HG02610 (cell line): ENCODE results near the gene ATP13A2.
A peak's percentile ranks its signal among the peaks of the same experiment; 100 is the strongest.
"Not testable (repeated sequence)": the region's sequence is repeated elsewhere in the genome, so short reads cannot be mapped to it uniquely, and the experiment has no call there.

Experiments used
- ATAC-seq: cut with Tn5 transposase; IDR thresholded peaks from one replicate; pipeline ENCODE4 v1.9.1; 2021; ENCODE audit warnings: mild to moderate bottlenecking, moderate library complexity; ENCODE audit not compliant: unreplicated experiment

The ATP13A2 gene

GRCh38 chr1:16965486-16966067 is 46.2 kb downstream of the ATP13A2 start:
- no peak for ATAC-seq

GRCh38 chr1:16964169-16964568 is 47.6 kb downstream of the ATP13A2 start:
- not testable (repeated sequence) for ATAC-seq

GRCh38 chr1:16961297-16962133 is 50.2 kb downstream of the ATP13A2 start:
- no peak for ATAC-seq

GRCh38 chr1:16960560-16961296 is 51.0 kb downstream of the ATP13A2 start:
- ATAC-seq = peak; percentile 53

DNA sequence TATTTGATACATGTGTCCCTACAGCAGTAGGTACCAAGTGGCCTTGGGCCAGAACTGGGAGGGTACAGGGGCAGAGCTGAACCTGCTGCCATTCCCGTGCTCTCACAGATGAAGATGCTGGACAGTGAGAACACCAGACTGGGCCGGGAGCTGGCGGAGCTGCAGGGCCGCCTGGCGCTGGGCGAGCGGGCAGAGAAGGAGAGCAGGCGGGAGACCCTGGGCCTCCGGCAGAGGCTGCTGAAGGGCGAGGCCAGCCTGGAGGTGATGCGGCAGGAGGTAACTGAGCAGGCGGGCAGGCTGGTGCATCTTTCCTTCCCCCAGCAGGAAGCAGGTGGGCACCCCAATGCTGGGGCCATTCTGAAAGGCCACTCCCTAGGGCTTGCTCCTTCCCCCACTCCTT is 53.3 kb downstream of the ATP13A2 start:
- no peak for ATAC-seq

DNA sequence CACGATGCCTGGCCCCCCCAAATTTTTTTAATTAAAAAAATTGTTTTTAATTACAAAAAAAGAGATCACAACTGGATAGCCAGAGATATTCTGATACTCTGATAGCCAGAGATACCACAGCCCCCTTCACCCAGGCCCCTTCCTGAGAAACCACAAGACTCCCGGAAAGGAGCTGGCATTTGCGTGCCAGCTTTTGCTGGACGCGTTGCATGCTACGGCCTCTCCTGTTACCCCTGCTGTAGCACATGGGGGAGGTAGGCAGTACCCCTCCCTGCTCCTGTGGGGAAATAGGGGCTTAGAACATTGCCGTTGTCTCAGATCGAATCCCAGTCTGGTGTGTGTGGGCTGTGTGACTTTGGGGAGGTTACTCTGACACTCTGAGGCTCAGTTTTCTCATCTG is 54.0 kb downstream of the ATP13A2 start:
- no peak for ATAC-seq

DNA sequence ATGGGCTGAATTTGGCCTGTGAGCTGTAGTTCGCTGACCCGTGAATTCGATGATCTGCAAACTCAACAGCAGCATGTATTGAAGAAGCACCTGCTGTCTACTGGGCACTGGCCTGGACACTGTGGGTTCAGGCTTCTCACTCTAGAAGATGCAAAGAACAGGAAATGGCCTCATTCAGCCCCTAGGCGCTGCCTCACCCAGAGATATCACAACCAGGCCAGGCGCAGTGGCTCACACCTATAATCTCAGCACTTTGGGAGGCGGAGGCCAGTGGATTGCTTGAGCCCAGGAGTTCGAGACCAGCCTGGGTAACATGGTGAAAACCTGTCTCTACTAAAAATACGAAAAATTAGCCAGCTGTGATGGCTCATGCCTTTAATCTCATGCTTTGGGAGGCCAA is 55.0 kb downstream of the ATP13A2 start:
- ATAC-seq = no peak

- ATAC-seq = no peak
Measured at GRCh38 chr1:16955186-16955585, 56.5 kb downstream of the ATP13A2 start.

- ATAC-seq = no peak
Measured at GRCh38 chr1:16954579-16954978, 57.1 kb downstream of the ATP13A2 start.

GRCh38 chr1:16952376-16952775 is 59.4 kb downstream of the ATP13A2 start:
- not testable (repeated sequence) for ATAC-seq

GRCh38 chr1:16949026-16949425 is 62.7 kb downstream of the ATP13A2 start:
- not testable (repeated sequence) for ATAC-seq

- ATAC-seq = not testable (repeated sequence)
Measured at GRCh38 chr1:16948282-16948891, 63.3 kb downstream of the ATP13A2 start.

GRCh38 chr1:16946646-16947045 is 65.1 kb downstream of the ATP13A2 start:
- no peak for ATAC-seq

DNA sequence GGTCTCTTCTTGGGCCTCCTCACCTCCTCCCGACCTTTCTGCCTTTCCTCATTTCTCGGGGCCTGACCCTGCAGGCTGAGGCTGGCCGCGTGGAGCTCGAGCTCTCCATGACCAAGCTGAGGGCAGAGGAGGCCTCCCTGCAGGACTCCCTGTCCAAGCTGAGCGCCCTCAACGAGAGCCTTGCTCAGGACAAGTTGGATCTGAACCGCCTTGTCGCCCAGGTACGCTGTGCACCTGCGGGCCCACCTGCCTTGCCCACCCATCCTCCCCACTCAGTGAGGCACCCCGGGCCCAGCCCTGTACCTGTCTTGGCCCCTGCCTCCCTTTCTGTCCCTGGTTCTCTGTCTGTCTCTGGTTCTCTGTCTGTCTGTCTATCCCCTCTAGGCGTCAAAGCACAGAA is 65.5 kb downstream of the ATP13A2 start:
- ATAC-seq = not testable (repeated sequence)

DNA sequence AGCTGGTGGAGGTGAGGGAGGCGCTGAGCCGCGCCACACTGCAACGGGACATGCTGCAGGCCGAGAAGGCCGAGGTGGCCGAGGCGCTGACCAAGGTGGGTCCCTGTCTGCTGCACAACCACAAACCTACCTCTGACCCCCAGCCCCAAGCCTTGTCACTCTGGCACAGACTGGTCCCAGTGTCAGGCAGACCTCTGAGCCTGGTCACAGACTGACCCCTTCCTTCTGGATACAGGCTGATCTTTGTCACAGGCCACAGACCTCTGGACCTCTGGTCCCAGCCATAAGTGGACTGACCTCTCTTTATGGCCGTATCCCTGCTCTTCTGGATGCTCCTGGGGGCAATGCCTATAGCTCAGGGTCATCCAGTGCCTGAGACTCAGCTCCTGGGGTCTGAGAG is 66.2 kb downstream of the ATP13A2 start:
- ATAC-seq = not testable (repeated sequence)

- ATAC-seq = no peak
Measured at GRCh38 chr1:16944038-16944437, 67.7 kb downstream of the ATP13A2 start.

DNA sequence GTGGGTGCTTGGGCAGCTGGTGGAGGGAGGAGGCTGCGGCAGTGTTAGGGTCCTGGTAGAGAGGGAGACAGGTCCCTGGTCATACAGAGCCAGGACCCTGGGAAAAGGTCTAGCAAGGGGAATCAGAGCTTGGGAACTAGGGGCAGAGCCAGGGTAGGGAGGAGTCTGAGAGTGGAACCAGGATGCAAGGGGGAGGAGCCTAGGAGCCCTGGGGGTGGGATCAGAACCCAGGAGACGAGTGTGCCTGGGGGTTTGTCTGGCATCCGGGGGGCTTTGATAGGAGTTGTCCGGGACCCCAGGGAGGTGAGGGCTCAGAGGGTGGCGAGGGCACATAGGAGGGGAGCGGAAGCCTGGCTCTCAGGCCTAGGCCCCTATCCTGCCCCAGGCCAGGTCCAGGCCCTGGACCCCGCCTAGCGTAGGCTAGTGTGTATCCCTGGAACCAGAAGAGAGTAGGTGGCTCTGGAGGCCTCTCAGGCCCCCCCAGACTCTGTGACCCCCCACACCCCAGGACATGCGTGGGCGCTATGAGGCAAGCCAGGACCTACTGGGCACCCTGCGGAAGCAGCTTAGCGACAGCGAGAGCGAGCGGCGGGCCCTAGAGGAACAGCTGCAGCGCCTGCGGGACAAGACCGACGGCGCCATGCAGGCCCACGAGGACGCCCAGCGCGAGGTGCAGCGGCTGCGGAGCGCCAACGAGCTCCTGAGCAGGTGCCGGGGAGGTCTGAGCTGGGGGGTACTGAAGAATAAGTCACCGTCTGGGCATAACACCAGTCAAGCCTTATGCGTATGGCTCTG is 72.1 kb downstream of the ATP13A2 start:
- not testable (repeated sequence) for ATAC-seq

DNA sequence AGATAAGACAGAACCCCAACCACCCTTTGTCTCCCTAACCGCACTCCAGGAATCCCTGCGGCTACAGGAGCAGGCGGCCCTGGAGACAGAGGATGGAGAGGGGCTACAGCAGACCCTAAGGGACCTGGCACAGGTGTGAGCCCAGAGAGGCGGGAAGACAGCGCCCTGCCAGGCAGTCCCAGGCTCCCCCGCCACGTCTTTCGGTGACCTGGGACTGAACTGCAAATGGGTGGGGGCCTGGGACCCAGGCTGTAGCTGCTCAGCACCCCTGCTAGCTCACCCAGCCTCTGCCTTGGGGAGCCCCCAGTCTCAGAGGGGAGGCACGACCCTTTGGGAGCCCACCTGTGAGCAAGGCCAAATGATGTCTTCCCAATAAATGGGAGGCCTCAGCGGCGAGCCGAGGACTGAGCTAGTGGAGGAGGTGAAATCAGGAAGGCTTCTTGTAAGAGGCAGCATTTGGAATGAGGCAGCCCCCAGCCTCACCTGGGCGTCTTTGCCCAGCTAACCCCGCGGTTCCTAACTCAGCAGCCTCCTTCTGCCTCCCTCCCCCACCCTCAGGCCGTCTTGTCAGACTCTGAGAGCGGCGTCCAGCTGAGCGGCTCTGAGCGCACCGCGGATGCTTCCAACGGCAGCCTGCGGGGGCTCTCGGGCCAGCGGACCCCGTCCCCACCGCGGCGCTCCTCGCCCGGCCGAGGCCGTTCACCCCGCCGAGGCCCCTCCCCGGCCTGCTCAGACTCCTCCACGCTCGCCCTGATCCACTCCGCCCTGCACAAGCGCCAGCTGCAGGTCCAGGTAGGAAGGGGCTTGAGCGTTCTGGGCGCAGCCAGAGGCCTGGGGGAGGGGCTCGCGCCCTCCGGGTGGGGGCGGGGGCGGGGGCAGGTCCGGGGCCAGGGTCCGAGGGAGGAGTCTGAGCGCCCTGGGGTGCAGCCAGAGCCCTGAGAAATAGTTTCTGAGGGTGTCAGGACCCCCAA is 73.1 kb downstream of the ATP13A2 start:
- ATAC-seq = no peak

DNA sequence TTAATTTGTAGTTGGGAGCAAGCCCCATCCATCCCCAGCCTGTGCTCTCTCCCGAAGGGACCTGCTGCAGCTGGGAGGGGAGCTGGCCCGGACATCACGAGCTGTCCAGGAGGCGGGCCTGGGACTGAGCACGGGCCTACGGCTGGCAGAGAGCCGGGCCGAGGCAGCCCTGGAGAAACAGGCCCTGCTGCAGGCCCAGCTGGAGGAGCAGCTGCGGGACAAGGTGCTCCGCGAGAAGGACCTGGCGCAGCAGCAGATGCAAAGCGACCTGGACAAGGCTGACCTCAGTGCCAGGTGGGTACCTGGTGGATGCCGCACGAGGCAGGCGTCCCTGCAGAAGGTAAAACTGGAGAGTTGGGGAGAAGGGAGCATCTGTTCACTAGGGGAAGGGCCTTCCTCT is 75.1 kb downstream of the ATP13A2 start:
- not testable (repeated sequence) for ATAC-seq
